Right hindlimb (tissue), 1 donor: ENCODE measurements around the gene ADAM21.
"Not testable (repeated sequence)": the region's sequence is repeated elsewhere in the genome, so short reads cannot be mapped to it uniquely, and the experiment has no call there.

Experiments used
- DNase-seq: peaks from one replicate; pipeline ENCODE4 v3.0.0-alpha.2; 2018

Gene ADAM21

DNA sequence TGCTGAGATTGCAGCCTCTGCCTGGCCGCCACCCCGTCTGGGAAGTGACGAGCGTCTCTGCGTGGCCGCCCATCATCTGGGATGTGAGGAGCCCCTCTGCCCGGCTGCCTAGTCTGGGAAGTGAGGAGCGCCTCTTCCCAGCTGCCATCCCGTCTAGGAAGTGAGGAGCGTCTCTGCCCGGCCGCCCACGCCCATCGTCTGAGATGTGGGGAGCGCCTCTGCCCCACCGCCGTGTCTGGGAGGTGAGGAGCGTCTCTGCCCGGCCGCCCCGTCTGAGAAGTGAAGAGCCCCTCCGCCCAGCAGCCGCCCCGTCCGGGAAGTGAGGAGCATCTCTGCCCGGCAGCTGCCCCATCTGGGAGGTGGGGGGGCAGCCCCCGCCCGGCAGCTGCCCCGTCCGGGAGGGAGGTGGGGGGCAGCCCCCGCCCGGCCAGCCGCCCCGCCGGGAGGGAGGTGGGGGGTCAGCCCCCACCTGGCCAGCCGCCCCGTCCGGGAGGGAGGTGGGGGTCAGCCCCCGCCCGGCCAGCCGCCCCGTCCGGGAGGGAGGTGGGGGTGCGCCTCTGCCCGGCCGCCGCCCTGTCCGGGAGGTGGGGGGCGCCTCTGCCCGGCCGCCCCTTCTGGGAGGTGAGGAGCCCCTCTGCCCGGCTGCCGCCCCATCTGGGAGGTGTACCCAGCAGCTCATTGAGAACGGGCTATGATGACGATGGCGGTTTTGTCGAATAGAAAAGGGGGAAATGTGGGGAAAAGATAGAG is 25.6 kb downstream of the ADAM21 start:
- DNase-seq = not testable (repeated sequence)

DNA sequence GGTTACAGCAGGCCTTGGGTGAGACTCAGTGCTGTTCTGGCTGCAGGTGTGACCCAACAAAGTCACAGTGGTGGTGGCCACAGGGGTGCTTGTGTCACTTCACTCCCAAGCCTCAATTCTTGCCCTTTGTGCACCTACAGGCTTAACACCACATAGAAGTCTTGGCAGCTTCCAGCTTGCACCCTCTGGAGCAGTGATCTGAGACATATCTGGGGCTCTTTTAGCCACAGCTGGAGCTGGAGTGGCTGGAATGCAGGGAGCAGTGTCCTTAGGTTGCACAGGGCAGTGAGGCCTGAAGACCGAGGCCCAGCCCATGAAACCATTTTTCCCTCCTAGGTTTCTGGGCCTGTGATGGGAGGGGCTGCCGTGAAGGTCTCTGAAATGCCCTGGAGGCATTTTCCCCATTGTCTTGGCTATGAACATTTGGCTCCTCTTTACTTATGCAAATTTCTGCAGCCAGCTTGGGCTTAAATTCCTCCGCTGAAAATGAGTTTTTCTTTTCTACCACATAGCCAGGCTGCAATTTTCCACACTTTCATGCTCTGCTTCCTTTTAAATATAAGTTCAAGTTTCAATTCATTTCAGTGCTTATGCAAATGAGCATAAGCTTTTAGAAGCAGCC is 37.7 kb downstream of the ADAM21 start:
- no peak for DNase-seq

DNA sequence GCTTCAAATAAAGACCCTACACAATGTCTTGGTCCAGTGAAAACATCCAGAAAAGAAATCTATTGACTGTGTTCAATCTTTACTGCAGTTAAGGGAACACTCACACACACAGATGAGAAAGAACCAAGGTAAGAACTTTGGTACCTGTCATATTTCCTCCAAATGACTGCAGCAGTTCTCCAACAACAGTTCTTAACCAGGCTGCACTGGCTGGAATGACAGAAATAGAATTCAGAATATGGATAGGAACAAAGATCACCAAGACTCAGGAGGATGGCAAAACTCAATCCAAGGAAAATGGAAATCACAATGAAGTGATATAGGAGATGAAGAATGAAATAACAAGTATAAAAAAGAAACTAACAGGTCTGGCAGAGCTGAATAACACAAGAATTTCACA is 46.2 kb downstream of the ADAM21 start:
- DNase-seq = no peak
